NB4 (cell line): Measurements from ENCODE around the gene ASB12.

Source experiments
- DNase-seq: peaks from one replicate; pipeline ENCODE4 v3.0.0; 2010; ENCODE audit warnings: low read depth
- H3K4me3 ChIP-seq: one replicate; pipeline ENCODE4 v1.5.1; 2011; ENCODE audit warnings: mild to moderate bottlenecking, low read depth, low read length, moderate library complexity
- MYC ChIP-seq: IDR thresholded peaks from 2 replicates; pipeline ENCODE4 v1.6.1; 2011; ENCODE audit warnings: low read depth, low read length
- POLR2A ChIP-seq: IDR thresholded peaks from 2 replicates; pipeline ENCODE4 v1.6.1; 2011; ENCODE audit warnings: mild to moderate bottlenecking; ENCODE audit not compliant: insufficient read length; ENCODE audit errors: extremely low read depth
- TF ChIP-seq, protein P1 (sequence below): IDR thresholded peaks from one replicate; pipeline ENCODE4 v1.5.1; 2012; ENCODE audit warnings: low read depth, low read length
- TF ChIP-seq, protein P2 (sequence below): IDR thresholded peaks from 2 replicates; pipeline ENCODE4 v1.6.1; 2011; ENCODE audit warnings: low read depth, low read length

The ASB12 gene

DNA sequence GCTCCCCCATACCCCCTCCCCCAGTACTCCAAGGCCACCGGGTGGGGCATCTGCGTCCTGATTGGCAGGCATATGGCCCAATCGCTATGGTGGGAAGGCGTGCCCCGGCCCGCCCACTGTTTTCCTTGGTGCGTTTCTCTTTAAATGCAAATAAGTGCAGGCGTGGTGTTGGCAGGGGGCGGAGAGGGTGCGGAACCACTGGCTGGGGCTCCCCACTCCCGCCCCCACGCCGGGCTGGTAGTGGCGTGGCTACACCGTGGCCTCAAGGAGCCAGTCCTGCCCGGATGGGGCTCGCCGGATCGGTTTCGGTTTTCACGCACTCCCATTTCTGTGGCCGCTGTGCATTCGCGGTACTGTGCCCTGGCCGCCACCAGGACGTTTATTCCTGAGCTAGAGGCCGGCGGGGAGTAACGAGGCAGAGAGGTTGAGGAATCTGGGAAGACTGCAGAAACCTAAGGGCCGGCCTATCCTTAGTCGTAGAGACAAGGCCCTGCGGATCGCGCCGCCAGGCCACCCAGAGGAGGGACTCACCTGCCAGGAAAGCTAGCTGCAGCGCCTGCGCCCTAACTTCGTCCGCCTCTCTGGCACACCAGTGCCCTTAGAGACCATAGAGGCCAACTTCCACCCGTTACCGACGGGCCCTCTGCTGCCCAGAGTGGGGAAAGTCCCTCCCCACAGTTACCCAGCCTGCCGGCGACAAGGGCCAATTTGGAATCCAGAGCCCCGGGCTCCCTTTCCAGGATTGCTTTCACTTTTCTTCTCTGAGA is 24.5 kb downstream of the ASB12 start:
- peak overlapping the region; percentile 66 for H3K4me3 ChIP-seq
- TF ChIP-seq MYC (peak; percentile 32; the same call in 1 of the 2 replicates), POLR2A (peak; percentile 55)
- TF ChIP-seq, protein P1, sequence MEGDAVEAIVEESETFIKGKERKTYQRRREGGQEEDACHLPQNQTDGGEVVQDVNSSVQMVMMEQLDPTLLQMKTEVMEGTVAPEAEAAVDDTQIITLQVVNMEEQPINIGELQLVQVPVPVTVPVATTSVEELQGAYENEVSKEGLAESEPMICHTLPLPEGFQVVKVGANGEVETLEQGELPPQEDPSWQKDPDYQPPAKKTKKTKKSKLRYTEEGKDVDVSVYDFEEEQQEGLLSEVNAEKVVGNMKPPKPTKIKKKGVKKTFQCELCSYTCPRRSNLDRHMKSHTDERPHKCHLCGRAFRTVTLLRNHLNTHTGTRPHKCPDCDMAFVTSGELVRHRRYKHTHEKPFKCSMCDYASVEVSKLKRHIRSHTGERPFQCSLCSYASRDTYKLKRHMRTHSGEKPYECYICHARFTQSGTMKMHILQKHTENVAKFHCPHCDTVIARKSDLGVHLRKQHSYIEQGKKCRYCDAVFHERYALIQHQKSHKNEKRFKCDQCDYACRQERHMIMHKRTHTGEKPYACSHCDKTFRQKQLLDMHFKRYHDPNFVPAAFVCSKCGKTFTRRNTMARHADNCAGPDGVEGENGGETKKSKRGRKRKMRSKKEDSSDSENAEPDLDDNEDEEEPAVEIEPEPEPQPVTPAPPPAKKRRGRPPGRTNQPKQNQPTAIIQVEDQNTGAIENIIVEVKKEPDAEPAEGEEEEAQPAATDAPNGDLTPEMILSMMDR: no peak
- TF ChIP-seq, protein P2, sequence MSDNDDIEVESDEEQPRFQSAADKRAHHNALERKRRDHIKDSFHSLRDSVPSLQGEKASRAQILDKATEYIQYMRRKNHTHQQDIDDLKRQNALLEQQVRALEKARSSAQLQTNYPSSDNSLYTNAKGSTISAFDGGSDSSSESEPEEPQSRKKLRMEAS: no peak
- DNase-seq: peak; percentile 94

DNA sequence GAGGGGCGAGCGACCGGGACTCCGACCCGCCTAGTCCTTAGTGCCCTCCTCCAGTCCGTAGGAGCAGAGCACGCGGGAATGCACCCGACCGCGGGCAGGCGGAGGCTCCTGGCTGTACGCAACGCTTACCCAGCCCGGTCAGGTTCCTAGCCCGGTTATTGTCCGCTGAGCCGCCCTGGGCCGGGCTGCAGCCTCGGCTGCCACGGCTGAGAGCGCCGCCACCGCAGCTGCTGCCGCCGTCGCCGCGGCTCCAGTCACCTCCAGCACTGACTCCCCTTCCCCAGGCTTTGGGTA is 25.0 kb downstream of the ASB12 start, which contains the start of gene AMER1:
TSS of gene AMER1 (minus strand) at position 268 of the 294 bp plus-strand sequence. CDS start 12,422 bp downstream, outside the sequence.
- peak within 1 kb of the TSS; percentile 66 for H3K4me3 ChIP-seq
- no peak for DNase-seq
- TF ChIP-seq, protein P2: no peak
- TF ChIP-seq, protein P1: no peak
- TF ChIP-seq MYC (no peak), POLR2A (no peak)

DNA sequence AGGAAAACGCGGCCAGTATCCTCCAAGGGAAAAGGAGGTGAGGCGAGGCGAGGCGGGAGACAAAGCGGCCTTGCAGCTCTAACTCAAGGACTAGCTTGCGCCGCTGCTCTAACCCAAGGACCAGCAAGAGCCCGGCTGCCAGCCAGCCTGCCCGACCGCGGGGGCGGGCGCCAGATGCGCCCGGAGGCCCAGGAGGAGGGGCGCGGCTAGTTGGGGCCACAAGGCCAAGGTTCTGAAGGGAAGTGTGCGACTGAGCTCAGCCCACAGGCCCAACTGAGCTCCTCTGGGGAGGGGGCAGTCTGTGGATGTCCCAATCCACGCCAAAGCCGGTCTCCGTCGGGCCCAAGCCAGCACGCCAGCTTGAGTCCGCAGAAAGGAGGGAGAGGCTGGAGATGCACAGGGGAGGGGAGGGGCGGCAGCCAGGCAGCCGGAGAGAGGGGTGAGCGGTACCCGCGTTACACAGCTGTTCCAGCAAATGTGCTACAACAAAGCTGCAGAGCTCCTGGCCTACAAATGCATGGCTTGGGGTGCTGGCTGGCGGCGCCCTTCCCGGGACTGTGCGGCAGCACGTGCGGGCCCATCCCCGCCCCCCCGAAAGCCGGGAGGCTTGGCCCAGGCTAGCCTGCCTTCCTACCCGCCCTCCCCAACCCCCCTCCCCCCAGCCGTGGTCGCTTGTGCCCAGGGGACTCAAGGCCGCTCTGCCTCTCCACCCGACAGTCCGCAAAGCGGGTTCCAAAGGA is 25.5 kb downstream of the ASB12 start:
- H3K4me3 ChIP-seq: peak overlapping the region; percentile 65
- peak; percentile 64 for DNase-seq
- peak; percentile 15 for TF ChIP-seq POLR2A
- TF ChIP-seq, protein P1: no peak
- TF ChIP-seq, protein P2: 0 out of 2 replicates have a peak, but pooled peaks have one; percentile 18
- no peak for TF ChIP-seq MYC

DNA sequence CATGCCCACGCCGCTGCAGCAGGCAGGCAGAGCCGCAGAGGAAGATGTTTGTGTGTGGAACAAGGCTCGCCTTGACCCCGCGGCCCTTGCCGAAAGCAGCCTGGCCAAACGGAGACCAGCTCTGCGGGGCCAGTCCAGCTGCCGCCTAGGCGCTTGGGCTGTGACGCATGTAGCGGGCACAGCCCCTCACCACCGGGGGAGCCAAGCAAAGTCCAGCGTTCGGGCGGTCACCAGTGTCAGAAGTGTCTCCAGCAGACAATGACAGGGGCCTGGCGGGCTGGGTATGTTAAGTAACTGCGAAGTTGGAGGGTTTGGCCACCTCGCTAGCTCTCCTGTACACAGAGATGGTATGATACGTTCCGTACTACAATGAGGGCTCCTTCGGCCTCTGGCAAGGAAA is 26.2 kb downstream of the ASB12 start:
- peak overlapping the region; percentile 65 for H3K4me3 ChIP-seq
- TF ChIP-seq, protein P2: no peak
- TF ChIP-seq MYC (no peak), POLR2A (no peak)
- TF ChIP-seq, protein P1: no peak
- no peak for DNase-seq

DNA sequence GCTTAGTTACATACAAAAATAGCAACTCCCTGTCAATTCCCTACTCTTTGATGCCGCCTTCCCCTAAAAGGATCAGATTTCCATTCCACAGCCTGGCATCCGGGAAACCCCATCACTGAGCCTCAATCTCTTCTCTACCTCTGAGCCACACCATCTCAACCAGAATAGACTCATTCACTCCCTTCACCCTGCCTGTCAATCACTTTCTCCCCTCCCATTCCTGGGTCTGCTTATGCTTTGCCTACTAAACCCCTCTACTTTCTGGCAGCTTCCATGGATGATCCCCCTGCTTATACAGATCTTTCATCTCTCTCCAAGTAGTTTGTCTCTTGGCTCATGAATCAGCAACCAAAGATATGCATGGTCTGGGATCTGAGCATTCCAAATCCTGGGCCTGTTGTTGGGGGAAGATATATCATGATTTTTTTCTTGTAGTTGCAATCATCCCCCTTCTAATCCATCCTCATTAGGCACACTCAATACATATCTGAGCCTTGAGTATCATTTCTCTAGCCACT is 27.5 kb downstream of the ASB12 start:
- no peak overlapping the region for H3K4me3 ChIP-seq
- TF ChIP-seq POLR2A (no peak), MYC (no peak)
- TF ChIP-seq, protein P1: no peak
- TF ChIP-seq, protein P2: no peak
- no peak for DNase-seq
